ENCODE results near the gene ATP1B1.

The ATP1B1 gene

GRCh38 chr1:169094897-169095569, 11.5 kb upstream of the ATP1B1 start:
- no peak for DNase-seq

GRCh38 chr1:169098380-169098779, 8.1 kb upstream of the ATP1B1 start:
- DNase-seq: no peak

GRCh38 chr1:169099561-169099960, 6.9 kb upstream of the ATP1B1 start:
- DNase-seq: no peak

- no peak for DNase-seq
Observed at GRCh38 chr1:169100208-169100607, 6.3 kb upstream of the ATP1B1 start.

GRCh38 chr1:169100651-169101088, 5.8 kb upstream of the ATP1B1 start:
- no peak for DNase-seq

GRCh38 chr1:169102567-169102966, 3.9 kb upstream of the ATP1B1 start:
- DNase-seq: peak; percentile 61 to 72

- no peak for DNase-seq
Observed at GRCh38 chr1:169103002-169103401, 3.5 kb upstream of the ATP1B1 start.

GRCh38 chr1:169103480-169103893, 3.0 kb upstream of the ATP1B1 start:
- no peak for DNase-seq

- no peak for DNase-seq
Observed at GRCh38 chr1:169105087-169105433, 1.4 kb upstream of the ATP1B1 start.

GRCh38 chr1:169105434-169106094, 926 bp upstream of the ATP1B1 start:
- DNase-seq: peak; percentile 53 to 88

GRCh38 chr1:169106921-169107602, 572 bp downstream of the ATP1B1 start:
- no peak for DNase-seq

GRCh38 chr1:169107603-169108208, 1.2 kb downstream of the ATP1B1 start:
- DNase-seq: no peak

GRCh38 chr1:169108223-169108622, 1.7 kb downstream of the ATP1B1 start:
- DNase-seq: no peak

GRCh38 chr1:169108863-169109560, 2.5 kb downstream of the ATP1B1 start:
- peak; percentile 56 to 76 for DNase-seq

GRCh38 chr1:169109561-169110134, 3.2 kb downstream of the ATP1B1 start:
- peak; percentile 69 to 80 for DNase-seq

- peak in 1 of 2 donors; percentile 33 for DNase-seq
Observed at GRCh38 chr1:169110236-169110635, 3.7 kb downstream of the ATP1B1 start.

- DNase-seq: no peak
Observed at GRCh38 chr1:169110689-169111447, 4.4 kb downstream of the ATP1B1 start.

GRCh38 chr1:169111472-169111871, 5.0 kb downstream of the ATP1B1 start:
- DNase-seq: no peak

GRCh38 chr1:169112241-169112640, 5.8 kb downstream of the ATP1B1 start:
- no peak for DNase-seq

GRCh38 chr1:169113613-169114119, 7.2 kb downstream of the ATP1B1 start:
- no peak for DNase-seq

- DNase-seq: peak; percentile 16 to 51
Observed at GRCh38 chr1:169115891-169116585, 9.5 kb downstream of the ATP1B1 start.
